Kasumi-1 (cell line): Measurements from ENCODE around the gene DENND1B.
A peak's percentile ranks its signal among the peaks of the same experiment; 100 is the strongest.

Experiments
- DNase-seq, 2 experiments: peaks; one replicate each; lab custom pipeline; 2025; lab: John Stamatoyannopoulos, UW

The DENND1B gene

GRCh38 chr1:197685785-197686184, 89.5 kb downstream of the DENND1B start:
- no peak for DNase-seq

GRCh38 chr1:197683895-197684553, 91.3 kb downstream of the DENND1B start:
- DNase-seq, result no peak

GRCh38 chr1:197683280-197683679, 92.0 kb downstream of the DENND1B start:
- no peak for DNase-seq

GRCh38 chr1:197680311-197680710, 95.0 kb downstream of the DENND1B start:
- DNase-seq, result no peak

- no peak for DNase-seq
These were observed 97.5 kb downstream of the DENND1B start for GRCh38 chr1:197677752-197678295.

- no peak for DNase-seq
These were observed 98.0 kb downstream of the DENND1B start for GRCh38 chr1:197677313-197677712.

GRCh38 chr1:197675583-197676208, 99.6 kb downstream of the DENND1B start:
- DNase-seq, result peak; percentile 42 to 53

- DNase-seq, result no peak
These were observed 101.0 kb downstream of the DENND1B start for GRCh38 chr1:197674286-197674685.

- no peak for DNase-seq
These were observed 102.0 kb downstream of the DENND1B start for GRCh38 chr1:197673292-197673691.

- DNase-seq, result no peak
These were observed 102.9 kb downstream of the DENND1B start for GRCh38 chr1:197672347-197672746.

GRCh38 chr1:197671920-197672319, 103.4 kb downstream of the DENND1B start:
- DNase-seq, result no peak

GRCh38 chr1:197671140-197671539, 104.1 kb downstream of the DENND1B start:
- no peak for DNase-seq

GRCh38 chr1:197666769-197667285, 108.5 kb downstream of the DENND1B start:
- DNase-seq, result no peak

- no peak for DNase-seq
These were observed 110.9 kb downstream of the DENND1B start for GRCh38 chr1:197664391-197664790.

GRCh38 chr1:197663162-197663953, 111.9 kb downstream of the DENND1B start:
- DNase-seq, result no peak

GRCh38 chr1:197660389-197660788, 114.9 kb downstream of the DENND1B start:
- no peak for DNase-seq

GRCh38 chr1:197659171-197659570, 116.1 kb downstream of the DENND1B start:
- no peak for DNase-seq

- no peak for DNase-seq
These were observed 126.1 kb downstream of the DENND1B start for GRCh38 chr1:197649188-197649587.

- DNase-seq, result no peak
These were observed 137.0 kb downstream of the DENND1B start for GRCh38 chr1:197638316-197638715.

GRCh38 chr1:197637406-197637805, 137.9 kb downstream of the DENND1B start:
- DNase-seq, result no peak

GRCh38 chr1:197633447-197634078, 141.7 kb downstream of the DENND1B start:
- no peak for DNase-seq

- DNase-seq, result peak; percentile 49 to 52
These were observed 142.6 kb downstream of the DENND1B start for GRCh38 chr1:197632651-197633050.
